Amniotic epithelial cell (primary cell): ENCODE results near the gene OR6C6.
"Not testable (repeated sequence)": the region's sequence is repeated elsewhere in the genome, so short reads cannot be mapped to it uniquely, and the experiment has no call there.

Experiments used
- DNase-seq: peaks from one replicate; pipeline ENCODE4 v3.0.0-alpha.2; 2010; ENCODE audit warnings: low read depth

The OR6C6 gene

DNA sequence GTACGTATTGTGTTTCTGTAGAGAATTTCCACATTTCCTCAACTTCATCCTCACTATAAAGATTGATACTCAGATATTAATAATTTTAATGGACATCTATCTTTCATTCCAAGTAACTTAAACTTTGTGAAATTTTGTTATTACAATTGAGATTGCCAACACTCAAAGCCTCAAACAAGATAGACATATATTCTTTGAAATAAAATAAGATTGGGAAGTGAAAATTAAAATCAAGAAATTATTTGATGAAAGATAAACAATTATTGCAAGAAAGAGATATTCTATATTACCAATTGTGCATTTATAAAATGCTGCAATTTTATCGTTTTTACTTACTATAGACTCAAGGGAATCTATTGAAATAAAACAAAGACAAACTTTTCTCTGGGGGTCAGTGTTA, at the start of gene OR6C6:
Gene OR6C6, minus strand, starts transcription at position 101 of the 400 bp plus-strand sequence. CDS start 1,337 bp downstream, outside the sequence.
- DNase-seq = no peak

DNA sequence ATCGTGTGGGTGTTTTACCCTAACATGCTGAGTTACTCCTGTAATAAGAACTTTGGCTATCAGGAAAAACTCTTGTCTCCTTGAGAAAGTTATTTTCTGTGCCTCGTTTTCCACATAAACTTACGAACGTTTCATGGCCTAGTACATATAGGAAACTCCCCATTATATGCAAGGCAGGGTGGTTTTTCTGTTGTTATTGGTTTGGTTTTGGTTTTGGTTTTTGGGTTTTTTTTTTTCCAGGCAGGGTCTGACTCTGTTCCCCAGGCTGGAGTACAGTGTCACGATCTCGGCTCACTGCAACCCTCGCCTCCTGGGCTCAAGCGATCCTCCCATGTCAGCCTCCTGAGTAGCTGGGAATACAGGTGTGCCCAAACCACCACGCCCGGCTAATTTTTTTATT, 39.6 kb upstream of the OR6C6 start:
- DNase-seq = no peak

DNA sequence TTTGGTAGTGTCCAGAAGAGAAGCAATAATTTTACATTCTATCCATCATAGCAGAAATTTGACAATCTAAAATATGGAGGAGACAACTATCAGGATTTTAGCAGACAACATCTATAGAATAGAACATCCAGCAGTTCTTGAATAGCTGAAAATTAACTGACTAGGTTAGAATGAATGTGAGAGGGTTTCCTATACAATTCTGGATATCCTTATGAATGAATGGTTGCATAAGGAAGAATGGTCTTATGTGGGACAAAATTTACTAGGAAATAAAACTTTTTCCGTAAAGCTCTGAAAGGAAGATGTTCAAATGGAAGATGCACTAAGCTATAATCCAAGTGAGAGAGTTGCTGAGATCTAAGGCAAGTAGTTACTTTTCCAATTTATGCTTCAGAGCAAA, 34.1 kb upstream of the OR6C6 start, which contains the start of gene OR6C3:
Gene OR6C3, plus strand, starts transcription at position 301 of the 400 bp plus-strand sequence. CDS start 955 bp downstream, outside the sequence.
- DNase-seq = no peak

DNA sequence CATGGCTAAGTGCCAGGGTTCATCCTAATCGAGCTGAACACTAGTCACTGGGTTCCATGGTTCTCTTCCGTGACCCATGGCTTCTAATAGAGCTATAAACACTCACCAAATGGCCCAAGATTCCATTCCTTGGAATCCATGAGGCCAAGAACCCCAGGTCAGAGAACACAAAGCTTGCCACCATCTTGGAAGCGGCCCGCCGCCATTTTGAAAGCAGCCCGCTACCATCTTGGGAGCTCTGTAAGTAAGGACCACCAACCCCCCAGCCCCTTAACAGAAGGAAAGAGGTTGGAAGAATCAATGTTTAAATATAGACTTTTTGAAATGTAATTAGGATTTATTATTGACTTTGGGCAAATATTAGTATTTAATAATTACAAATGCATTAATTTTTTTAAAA, 29.4 kb upstream of the OR6C6 start:
- not testable (repeated sequence) for DNase-seq

DNA sequence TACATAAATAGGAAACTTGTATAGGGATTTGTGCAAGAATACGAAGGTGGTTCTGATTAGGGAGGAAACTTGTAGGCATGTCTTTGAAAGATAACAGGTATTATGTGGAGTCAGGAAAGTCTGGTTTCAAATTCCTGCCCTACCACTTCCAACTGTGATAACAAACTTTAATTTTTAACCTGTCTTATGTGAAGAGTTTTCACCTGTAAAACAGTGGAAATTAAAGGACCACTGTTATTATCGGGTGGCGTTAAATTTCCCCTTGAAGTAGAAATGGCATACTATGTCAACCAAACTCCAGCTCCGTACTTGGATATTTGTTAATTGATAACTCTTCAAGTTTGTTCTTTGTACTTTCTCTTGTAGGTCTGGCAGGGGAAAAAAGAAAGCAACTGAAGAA, 23.8 kb upstream of the OR6C6 start:
- no peak for DNase-seq

DNA sequence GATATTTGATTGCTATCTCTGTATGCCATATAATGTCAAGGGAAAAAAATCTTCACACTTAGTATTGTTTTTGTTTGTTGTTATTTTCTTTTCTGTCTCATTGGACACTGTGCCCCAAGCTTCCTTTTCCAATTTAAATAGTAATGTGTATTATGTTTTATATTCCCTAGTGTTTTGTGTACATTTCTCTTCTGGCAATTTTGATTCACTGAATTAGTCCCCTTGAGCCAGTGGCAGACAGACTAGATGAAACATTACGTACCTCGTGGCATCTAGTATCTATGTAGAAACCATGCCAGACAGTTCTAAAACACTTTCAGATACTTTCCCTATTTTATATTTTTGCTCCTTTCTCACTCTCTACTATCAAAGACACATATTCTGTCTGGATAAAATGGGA, 17.7 kb upstream of the OR6C6 start, which contains the start of gene OR6C1:
Gene OR6C1, plus strand, starts transcription at position 301 of the 400 bp plus-strand sequence. CDS start 6,257 bp downstream, outside the sequence.
- DNase-seq = no peak

DNA sequence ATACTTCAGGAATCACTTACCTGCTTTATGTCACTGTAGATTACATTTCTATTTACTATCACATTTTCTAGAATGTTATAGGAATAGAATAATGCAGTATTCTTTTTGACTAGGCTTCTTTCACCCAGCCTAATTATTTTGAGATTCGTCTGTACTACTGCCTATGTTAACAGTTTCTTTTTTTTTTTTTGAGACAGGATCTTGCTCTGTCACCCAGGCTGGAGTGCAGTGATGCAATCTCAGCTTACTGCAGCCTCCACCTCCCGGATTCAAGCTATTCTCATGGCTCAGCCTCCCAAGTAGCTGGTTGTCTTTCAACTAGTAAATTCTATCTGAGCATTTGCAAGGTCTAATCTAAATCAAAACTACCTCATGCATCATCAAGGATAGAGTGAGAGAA, 6.4 kb downstream of the OR6C6 start:
- no peak for DNase-seq

DNA sequence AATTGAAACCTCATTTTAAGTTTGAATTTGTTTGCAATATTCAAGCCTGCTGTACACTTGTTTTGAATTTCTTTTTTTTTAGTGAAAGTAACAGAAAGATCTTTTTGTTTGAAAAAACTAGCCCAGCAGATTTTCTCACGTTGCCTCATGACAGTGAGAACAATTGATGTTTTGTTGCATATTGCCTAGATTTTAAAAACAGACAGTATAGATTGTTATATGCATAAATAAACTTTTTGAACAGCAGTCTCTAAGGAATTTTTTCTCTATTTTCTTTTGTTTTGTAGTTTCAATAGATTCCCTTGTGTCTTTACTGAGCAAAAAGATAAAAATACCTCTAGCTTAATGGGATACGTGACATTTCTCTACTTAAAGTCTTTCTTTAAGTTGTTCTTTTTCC, 15.4 kb downstream of the OR6C6 start:
- no peak for DNase-seq

DNA sequence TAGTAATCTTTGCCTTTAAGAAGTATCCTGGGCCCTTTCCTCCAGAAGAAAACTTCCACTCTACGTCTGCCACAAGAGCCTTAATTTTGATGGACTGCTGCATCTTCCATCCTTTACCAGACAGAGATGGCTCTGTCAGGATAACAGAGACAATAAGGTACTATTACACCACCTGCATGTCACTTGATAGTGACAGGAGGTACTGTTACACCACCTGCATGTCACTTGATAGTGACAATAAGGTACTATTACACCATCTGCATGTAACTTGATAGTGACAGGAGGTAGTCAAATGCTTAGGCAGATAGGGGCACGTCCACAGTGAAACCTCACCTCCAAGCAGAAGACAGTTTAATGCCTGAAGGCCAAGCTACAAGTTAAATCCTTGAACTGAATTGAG, 38.1 kb downstream of the OR6C6 start:
- DNase-seq = no peak

DNA sequence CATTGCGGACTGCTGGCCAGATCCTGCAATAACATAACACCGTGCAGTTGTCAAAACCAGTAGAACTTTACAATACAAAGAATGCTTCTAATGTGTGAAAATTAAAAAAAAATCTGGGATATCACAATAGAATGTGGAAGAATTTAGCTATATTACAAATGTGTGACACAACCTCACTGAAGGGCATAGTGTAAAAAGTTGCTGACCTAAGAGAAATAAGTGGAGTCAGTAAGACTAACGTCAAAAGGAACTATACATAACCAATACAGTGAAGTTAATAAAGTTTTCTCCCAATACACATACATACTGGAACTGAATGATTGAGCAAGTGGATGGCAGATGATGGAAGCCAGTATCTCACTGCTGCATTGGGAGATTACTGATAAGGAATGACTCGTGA, 39.5 kb downstream of the OR6C6 start:
- no peak for DNase-seq

DNA sequence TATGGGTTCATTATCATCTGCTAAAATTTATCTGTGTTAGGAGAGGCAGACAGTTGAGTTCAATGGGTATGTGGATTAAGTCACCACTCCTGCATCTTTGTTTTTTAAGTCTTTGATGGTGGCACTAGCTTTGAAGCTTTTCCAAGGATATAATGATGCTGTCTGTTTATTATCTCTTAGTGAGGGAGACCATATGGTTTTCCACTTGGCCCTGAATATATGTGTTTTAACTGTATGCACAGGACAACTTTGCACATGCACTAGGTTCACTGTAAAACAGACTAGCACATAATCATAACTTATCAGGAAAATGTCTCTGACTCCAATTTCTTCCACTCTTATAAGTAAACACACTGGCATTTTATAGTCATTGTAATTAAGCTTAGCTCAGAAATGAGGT, 43.1 kb downstream of the OR6C6 start:
- DNase-seq = no peak

DNA sequence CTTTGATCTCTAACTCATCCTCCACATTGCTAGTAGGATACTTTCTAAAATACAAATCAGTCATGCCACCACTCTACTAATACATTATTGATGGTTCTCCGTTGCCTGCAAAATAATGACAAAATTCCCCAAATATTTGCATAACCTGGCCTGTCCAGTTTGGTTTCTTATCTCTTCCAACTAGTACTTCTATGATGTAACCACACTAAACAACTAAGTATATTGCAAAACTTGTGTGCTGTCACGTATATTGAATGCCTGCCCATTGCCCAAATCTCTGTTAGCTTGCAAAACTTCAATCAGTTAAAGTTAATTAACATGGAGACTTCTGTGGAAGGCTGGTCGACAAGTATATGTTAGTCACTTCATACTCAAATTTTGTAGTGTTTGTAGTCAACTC, 45.4 kb downstream of the OR6C6 start:
- peak; percentile 0 for DNase-seq

DNA sequence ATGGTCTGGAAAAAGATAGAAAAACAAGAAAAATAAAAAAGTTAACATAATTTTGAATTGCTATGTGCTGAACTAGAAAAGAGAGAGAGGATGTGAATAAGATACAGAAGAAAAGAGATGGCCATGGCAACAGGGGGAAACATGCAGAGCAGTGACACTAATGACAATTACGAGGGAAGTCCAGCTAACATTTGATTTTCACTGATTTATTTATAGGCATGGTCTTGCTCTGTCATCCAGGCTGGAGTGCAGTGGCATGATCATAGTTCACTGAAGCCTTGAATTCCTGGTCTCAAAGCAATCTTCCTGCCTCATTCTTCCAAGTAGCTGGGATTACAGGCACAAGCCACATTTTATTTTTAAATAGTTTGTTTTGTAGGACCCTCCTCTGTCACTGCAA, 50.2 kb downstream of the OR6C6 start:
- DNase-seq = no peak

DNA sequence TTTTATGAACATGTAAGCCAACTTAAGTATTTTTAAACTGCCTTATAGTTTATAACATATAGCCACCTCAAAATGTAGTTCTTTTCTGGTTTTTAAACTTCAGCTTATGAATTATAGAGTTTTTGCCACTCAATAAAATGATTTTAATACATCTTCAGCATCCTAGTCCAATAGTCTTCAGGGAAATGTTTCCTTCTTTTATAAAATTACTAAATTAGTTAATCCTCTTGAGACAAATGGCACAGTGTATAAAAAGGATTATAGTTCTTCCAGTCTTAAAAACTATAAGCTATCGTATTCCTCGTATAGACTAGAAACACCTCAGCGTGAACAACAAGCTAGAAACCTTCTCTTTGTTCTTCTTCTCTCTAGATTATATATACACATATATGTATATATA, 52.1 kb downstream of the OR6C6 start, which contains the start of gene OR6C74:
Gene OR6C74, plus strand, starts transcription at position 301 of the 400 bp plus-strand sequence. CDS start 2,679 bp downstream, outside the sequence.
- no peak for DNase-seq
